Glomerular visceral epithelial cell (primary cell): ENCODE measurements around the gene CYP26C1.
A peak's percentile ranks its signal among the peaks of the same experiment; 100 is the strongest.

Experiments used
- DNase-seq: peaks from one replicate; pipeline ENCODE4 v3.0.0-alpha.2; 2016; ENCODE audit errors: extremely low spot score

The CYP26C1 gene

GRCh38 chr10:93059975-93060886, at the start of gene CYP26C1:
CYP26C1 (plus strand) TSS chr10:93060798; CDS start chr10:93061264, 466 bp downstream.
- no peak for DNase-seq

GRCh38 chr10:93015722-93016121, 44.9 kb upstream of the CYP26C1 start:
- DNase-seq: no peak

DNA sequence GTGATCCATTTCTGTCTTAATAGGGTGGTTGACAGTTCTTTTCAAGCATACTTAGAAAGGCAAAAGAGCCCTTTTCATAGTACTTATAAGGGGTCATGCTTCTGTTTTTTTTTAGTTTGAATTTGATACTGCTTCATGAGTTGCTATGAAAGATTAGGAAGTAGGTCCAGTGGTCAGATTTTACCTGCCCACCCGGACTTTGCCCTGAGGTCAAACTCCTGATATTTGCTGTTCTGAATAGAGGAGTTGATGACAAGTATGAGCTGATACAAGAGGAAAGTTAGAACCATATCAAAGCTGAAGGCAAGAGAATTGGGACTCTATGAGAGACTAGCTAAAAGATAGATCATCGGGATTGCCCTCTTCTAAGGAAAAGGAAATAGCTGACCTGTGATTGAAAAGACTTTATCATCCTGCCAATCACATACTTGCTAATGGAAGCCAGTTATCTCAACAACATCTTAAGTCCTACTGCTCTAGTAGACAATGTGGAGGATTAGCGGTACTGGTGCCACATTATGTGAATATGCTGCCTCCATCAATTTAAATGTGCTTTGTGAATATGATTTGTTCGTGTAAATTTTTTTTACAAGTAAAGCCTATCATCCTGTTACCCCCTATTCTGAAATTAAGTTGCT, 37.5 kb upstream of the CYP26C1 start:
- no peak for DNase-seq

DNA sequence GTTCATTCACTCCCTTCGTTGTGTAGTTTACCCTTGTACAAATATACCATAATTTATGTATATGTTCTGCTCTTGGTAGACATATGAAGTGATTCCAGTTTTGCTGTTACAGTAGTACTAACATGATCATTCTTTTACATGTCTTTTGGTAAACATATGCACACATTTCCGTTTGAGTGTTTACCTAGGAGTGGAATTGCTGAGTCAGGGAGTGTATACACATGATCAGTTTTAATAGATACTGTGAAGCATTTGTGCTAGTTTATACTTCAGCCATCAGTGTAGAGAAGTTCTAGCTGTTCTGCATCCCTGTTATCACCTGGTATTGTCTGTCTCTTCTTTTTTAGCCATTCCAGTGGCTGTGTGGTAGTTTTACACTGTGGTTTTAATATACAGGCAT, 34.5 kb upstream of the CYP26C1 start:
- DNase-seq: no peak

GRCh38 chr10:93027508-93027907, 33.1 kb upstream of the CYP26C1 start:
- DNase-seq: no peak

- DNase-seq: peak; percentile 12
Observed at GRCh38 chr10:93028883-93029282, 31.7 kb upstream of the CYP26C1 start.

DNA sequence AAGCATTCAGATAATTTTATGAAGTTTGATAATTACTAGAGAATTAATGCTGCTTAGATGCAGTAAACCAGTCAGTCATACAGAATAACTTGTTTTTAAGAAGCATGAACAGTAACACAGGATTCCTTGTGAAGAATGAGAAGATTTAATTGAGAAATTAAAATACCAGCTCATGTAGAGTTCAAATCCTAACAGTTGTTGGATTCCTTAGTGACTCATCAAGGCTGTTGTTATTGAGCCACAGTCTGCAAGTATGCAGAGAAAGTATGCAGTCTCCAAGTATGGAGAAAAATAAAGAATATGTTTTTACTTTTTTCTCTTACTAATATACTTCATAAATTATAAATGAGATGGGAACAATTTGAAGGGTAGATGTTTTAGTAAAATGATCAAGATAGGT, 30.2 kb upstream of the CYP26C1 start:
- peak; percentile 17 for DNase-seq

DNA sequence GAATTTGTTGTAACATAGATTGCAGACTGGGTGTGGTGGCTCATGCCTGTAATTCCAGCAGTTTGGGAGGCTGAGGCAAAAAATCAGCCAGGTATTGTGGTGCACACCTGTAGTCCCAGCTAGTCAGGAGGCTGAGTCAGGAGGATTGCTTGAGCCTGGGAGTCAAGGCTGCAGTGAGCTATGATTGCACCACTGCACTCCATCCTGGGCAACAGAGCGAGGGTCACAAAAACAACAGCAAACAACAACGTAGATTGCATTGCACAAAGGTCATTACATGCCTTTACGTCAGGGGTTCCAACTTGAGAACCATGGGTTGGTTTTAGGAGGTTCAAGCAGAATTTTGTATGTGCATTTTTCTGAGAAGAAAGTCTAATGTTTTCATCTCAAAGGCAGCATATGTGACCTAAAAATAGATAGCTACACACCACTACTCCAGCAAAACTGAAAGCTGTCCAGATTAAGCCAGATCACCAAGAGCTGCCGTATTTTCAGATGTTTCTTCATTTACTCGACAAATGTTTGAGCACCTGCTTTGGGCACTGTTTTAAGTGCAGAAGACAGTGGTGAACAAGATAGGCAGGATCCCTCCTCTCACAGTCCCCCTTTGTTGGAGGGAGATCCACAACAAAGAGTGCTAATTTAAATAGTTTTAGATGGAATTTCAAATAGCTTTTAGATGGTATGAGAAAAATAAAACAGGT, 28.3 kb upstream of the CYP26C1 start:
- DNase-seq: no peak

GRCh38 chr10:93032809-93033137, 27.8 kb upstream of the CYP26C1 start:
- DNase-seq: no peak

GRCh38 chr10:93034426-93034825, 26.2 kb upstream of the CYP26C1 start:
- no peak for DNase-seq

DNA sequence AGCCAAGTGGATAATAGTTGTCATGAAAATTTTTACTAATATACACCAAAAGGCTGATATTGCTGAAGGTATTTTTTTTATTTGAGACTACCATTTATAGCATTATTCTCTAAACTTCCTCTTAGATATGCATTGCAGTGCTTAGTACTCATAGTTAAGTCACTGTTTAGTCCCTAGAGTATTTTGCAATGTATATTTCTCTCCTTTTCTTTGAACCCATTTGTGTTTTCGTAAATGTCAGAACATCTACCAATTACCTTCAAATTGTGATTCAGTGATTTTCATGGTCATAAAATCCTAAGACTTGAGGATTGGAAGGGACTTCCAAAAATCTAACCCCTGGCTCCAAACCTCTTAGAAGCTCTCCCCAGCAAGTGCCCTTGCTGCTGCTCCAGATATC, 21.5 kb upstream of the CYP26C1 start:
- no peak for DNase-seq

DNA sequence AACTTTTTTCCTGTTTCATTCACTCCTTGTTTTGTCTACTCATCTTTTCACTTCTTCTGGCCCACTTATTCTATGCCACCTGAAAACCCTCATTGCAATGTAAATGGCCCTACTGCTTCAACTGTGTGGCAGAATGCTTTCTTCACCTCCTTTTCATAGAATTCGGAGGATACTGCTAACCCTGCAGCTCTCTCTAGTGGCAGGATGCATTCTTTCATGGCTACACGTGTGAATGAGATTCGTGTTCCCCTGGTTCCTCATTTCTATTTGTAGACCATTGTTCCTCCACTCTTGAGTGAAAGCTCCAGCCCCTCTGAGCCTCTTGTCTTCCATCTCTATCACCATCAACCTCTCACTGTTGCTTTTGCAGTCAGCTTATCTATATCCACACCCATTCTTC, 20.9 kb upstream of the CYP26C1 start:
- DNase-seq: peak; percentile 24

DNA sequence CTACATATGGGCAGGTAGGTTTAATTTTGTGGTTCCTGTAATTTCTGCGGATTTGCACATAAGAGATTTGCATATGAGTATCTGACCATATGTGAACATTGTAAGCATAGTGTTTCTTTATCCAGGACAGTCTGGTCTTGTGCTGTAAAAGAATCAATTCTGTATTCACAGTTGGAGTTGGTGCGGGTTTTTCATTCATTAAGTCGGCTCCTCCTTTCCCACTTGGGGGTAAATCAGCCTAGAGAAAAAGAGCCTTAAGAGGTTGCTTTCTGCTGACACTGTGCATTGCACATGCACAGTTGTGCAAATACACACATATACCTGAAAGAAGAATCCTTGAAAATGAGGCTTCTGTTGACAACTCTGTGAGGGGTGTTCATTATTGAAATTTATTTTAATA, 6.1 kb upstream of the CYP26C1 start:
- DNase-seq: no peak

GRCh38 chr10:93058139-93058538, 2.5 kb upstream of the CYP26C1 start:
- no peak for DNase-seq

- no peak for DNase-seq
Observed at GRCh38 chr10:93060887-93061593, 442 bp downstream of the CYP26C1 start.

DNA sequence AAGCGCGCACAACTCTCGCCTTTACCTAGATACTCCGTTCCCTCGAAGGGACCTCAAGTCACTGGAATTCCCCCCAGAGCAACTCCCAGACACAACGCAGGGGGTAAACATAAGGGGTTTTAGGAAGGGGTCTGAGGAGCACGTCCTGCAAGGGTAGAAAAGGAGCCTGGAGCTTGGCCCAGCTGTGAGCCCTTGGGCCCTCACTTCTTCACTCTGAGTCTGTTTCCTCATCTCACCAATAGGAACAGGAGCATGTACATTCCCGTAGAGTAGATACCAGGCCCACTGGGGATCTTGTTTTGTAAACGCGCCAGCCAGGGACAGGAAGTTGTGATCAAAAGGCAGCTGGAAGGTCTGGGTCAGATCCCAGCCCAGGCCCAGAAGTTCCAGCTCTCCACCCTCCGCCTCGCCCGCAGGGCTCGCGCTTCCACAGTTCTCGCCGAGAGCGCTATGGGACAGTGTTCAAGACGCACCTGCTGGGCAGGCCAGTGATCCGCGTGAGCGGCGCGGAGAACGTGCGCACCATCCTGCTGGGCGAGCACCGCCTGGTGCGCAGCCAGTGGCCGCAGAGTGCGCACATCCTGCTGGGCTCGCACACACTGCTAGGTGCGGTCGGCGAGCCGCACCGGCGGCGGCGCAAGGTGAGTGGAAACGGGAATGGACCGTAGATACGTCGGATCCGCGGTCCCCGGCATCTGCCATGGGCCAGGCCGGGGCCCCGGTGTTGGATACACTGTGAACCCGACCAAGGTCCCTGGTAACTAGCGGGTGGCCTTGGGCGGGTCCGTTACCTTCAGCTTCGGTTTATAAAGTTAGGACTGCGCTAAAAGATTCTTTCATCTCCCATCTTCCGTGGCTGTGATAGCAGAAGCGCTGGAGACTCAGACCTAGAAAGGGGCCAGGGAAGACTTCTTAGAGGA, 1.3 kb downstream of the CYP26C1 start:
- DNase-seq: no peak

GRCh38 chr10:93062514-93063143, 2.0 kb downstream of the CYP26C1 start:
- DNase-seq: peak; percentile 56

GRCh38 chr10:93063144-93063976, 2.8 kb downstream of the CYP26C1 start:
- no peak for DNase-seq

DNA sequence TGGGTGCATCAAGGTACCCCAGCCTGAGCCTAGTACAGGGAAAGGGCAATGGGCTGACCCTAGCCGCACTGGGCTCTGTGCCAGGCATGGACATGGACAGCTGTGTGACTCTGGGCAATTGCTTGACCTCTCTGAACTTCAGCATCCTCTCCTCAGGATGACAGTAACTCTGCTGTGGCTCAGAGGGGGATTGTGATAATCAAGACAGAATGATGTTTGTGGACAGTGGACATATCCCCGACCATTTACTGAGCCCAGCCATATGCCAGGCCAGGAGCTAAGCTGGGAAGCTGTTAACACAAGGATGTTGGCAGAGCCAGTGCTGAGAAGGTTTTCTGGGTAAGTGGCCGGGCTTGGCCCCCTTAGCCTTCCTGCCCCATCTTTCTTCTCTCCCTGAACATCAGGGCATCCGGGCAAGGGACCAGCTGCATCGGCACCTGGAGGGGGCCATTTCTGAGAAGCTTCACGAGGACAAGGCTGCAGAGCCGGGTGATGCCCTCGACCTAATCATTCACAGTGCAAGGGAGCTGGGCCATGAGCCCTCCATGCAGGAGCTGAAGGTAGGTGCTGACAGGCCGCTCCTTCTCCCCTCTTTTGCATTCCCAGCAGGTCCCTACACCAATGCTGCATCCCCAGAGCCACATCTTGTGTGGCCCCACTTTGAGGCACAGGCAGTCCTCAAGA, 3.5 kb downstream of the CYP26C1 start:
- DNase-seq: no peak
